CD14-positive monocyte (primary cell): ENCODE measurements around the gene FOXL2. TPM values are rescaled to one million over a fixed set of nuclear protein-coding genes. Genes with fewer than 3 reads are reported as not detected.
A peak's percentile ranks its signal among the peaks of the same experiment; 100 is the strongest.

Source experiments
- DNase-seq, 3 donors: peaks; one replicate each; pipeline ENCODE4 v3.0.0-alpha.2; 2011 to 2022
- H2AFZ ChIP-seq: 2 replicates; pipeline ENCODE4 v1.6.0; 2012; ENCODE audit warnings: mild to moderate bottlenecking, low read depth, low read length, inconsistent platforms; ENCODE audit not compliant: insufficient read depth, poor library complexity, severe bottlenecking
- H3K27ac ChIP-seq, 2 donors: 1 replicate in 1 of 2; 2 replicates in 1 of 2; pipeline ENCODE4 v1.5.1; 2012 to 2013; ENCODE audit warnings: low read length in 2 of 2, control low read depth in 1 of 2, inconsistent platforms in 1 of 2, low read depth in 1 of 2, mild to moderate bottlenecking in 1 of 2
- H3K27me3 ChIP-seq, 2 donors: one replicate each; pipeline versions ENCODE4 v1.6.0 to v1.6.1; 2011 to 2013; ENCODE audit warnings: low read length in 2 of 2; ENCODE audit not compliant: control insufficient read depth in 2 of 2, insufficient read depth in 2 of 2
- H3K36me3 ChIP-seq, 2 donors: replicated peaks in 1 of 2; 1 replicate in 1 of 2; 2 replicates in 1 of 2; pipeline versions ENCODE4 v1.5.1 to v1.6.1; 2012 to 2013; ENCODE audit warnings: low read length in 2 of 2, control low read depth in 1 of 2, inconsistent platforms in 1 of 2, mild to moderate bottlenecking in 1 of 2; ENCODE audit not compliant: insufficient read depth in 2 of 2, control insufficient read depth in 1 of 2
- H3K4me1 ChIP-seq, 2 donors: 1 replicate in 1 of 2; 2 replicates in 1 of 2; pipeline versions ENCODE4 v1.5.1 to v1.6.1; 2012 to 2013; ENCODE audit warnings: low read length in 2 of 2, control low read depth in 1 of 2, inconsistent platforms in 1 of 2, mild to moderate bottlenecking in 1 of 2, moderate library complexity in 1 of 2; ENCODE audit not compliant: insufficient read depth in 2 of 2, control insufficient read depth in 1 of 2
- H3K4me2 ChIP-seq: replicated peaks from 2 replicates; pipeline ENCODE3; 2012; ENCODE audit warnings: low read length, moderate library complexity, mild to moderate bottlenecking; ENCODE audit not compliant: poor library complexity, severe bottlenecking; ENCODE audit errors: extremely low read depth
- H3K4me3 ChIP-seq, 3 experiments: fragments of 200-600 bp in 1 of 3; sonication (generic) in 1 of 3; replicated peaks in 1 of 3; 1 replicate in 2 of 3; 2 replicates in 1 of 3; pipeline ENCODE4 v1.5.1; 2011 to 2013; ENCODE audit warnings: low read length in 3 of 3, mild to moderate bottlenecking in 3 of 3, control low read depth in 2 of 3, low read depth in 2 of 3, inconsistent platforms in 1 of 3, moderate library complexity in 1 of 3
- H3K79me2 ChIP-seq: 2 replicates; pipeline ENCODE4 v1.6.0; 2012; ENCODE audit warnings: mild to moderate bottlenecking, control low read depth, inconsistent platforms, low read length, moderate library complexity; ENCODE audit not compliant: insufficient read depth
- H3K9ac ChIP-seq: 2 replicates; pipeline ENCODE4 v1.6.0; 2017; ENCODE audit warnings: low read length, mild to moderate bottlenecking; ENCODE audit not compliant: insufficient read depth, poor library complexity, severe bottlenecking
- H3K9me3 ChIP-seq, 2 donors: replicated peaks in 1 of 2; 1 replicate in 1 of 2; 2 replicates in 1 of 2; pipeline versions ENCODE4 v1.5.1 to v1.6.1; 2012 to 2013; ENCODE audit warnings: low read length in 2 of 2, control low read depth in 1 of 2; ENCODE audit not compliant: control insufficient read depth in 1 of 2, insufficient read depth in 1 of 2
- H4K20me1 ChIP-seq: 2 replicates; pipeline ENCODE4 v1.6.0; 2012; ENCODE audit warnings: mild to moderate bottlenecking, low read length, control low read depth, moderate library complexity; ENCODE audit not compliant: insufficient read depth
- H3K27ac Mint-ChIP-seq, 7 donors: one replicate each; pipeline ENCODE4 v1.8.0; 2020; ENCODE audit warnings: mild to moderate bottlenecking in 7 of 7, mixed read lengths in 7 of 7, moderate library complexity in 6 of 7, inconsistent platforms in 2 of 7
- H3K27me3 Mint-ChIP-seq, 3 donors: one replicate each; pipeline ENCODE4 v1.8.0; 2021 to 2022; ENCODE audit warnings: low read depth in 3 of 3, mild to moderate bottlenecking in 3 of 3, mixed read lengths in 3 of 3, moderate library complexity in 3 of 3, inconsistent platforms in 1 of 3
- H3K36me3 Mint-ChIP-seq, 2 donors: one replicate each; pipeline ENCODE4 v1.8.0; 2020; ENCODE audit warnings: mixed read lengths in 2 of 2, inconsistent platforms in 1 of 2, mild to moderate bottlenecking in 1 of 2
- H3K4me1 Mint-ChIP-seq: one replicate; pipeline ENCODE4 v1.8.0; 2020; ENCODE audit warnings: mild to moderate bottlenecking, mixed read lengths
- H3K4me3 Mint-ChIP-seq, 2 donors: one replicate each; pipeline ENCODE4 v1.8.0; 2020; ENCODE audit warnings: mild to moderate bottlenecking in 2 of 2, mixed read lengths in 2 of 2, moderate library complexity in 1 of 2
- H3K9me3 Mint-ChIP-seq, 7 donors: one replicate each; pipeline ENCODE4 v1.8.0; 2020 to 2022; ENCODE audit warnings: mixed read lengths in 7 of 7, mild to moderate bottlenecking in 6 of 7, moderate library complexity in 6 of 7, inconsistent platforms in 2 of 7
- CTCF ChIP-seq: fragments of 200-600 bp; IDR thresholded peaks from one replicate; pipeline ENCODE4 v1.8.0; 2022; ENCODE audit warnings: antibody characterized with exemption, mild to moderate bottlenecking
- WGBS: methylation state at CpG from one replicate; pipeline ENCODE4 v1.1.5; 2013; ENCODE audit warnings: missing lambda C conversion rate; ENCODE audit not compliant: insufficient coverage; 5-methylcytosine and 5-hydroxymethylcytosine counted together
- intact Hi-C, 2 donors: fragments of 100-400 bp; cut with micrococcal nuclease; formaldehyde crosslinking; loops; one replicate each; pipeline versions ENCODE4 v1.15.0 to v1.15.1; 2023
- polyA plus RNA-seq, 3 donors: library from polyadenylated mRNA; depleted of rRNA in 1 of 3; unstranded in 2 of 3; stranded (reverse) in 1 of 3; fragments of 300-500 nt in 2 of 3; fragments of >200 nt in 1 of 3; fragmentation: Illumina TruSeq in 2 of 3; gene quantifications; 1 replicate in 2 of 3; 2 replicates in 1 of 3; pipeline ENCODE4 v1.2.3, GENCODE V29; 2012 to 2021

FOXL2 gene
- polyA plus RNA-seq, 3 donors: not detected

DNA sequence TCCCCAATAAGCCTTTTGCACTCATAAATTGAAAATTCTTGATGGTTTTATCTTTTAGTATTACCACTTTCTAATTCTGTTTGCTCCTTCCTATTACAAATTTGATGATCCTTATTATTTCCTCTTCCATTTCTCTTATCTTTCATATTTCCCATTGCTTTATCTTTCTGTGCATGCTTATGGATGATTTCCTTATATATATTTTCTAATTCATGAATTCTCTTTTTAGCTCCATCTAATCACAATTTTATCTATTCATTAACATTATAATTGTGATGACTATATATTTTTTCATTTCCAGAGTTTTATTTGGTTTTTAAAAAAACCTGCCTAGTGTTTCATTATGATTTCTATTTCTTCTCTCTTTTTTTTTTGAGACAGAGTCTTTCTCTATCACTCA, 18.0 kb upstream of the FOXL2 start:
- no peak overlapping the region for H3K27ac ChIP-seq
- no peak overlapping the region for H3K4me3 Mint-ChIP-seq
- no peaks in the 10 kb centered on the region for H4K20me1 ChIP-seq
- H2AFZ ChIP-seq: no peak overlapping the region
- no peak overlapping the region for H3K4me3 ChIP-seq
- intact Hi-C loops: no loop called here
- no peak for DNase-seq
- H3K9me3 Mint-ChIP-seq: peaks cover 2 to 31% (median 16%) of the 10 kb centered on the region in 7 donors
- H3K36me3 ChIP-seq: no peaks in the 10 kb centered on the region
- H3K79me2 ChIP-seq: no peaks in the 10 kb centered on the region
- no peak overlapping the region for H3K4me2 ChIP-seq
- peaks cover 8% of the 10 kb centered on the region for H3K4me1 Mint-ChIP-seq
- peaks cover 0 to 5% of the 10 kb centered on the region in 2 donors for H3K4me1 ChIP-seq
- peaks cover 0 to 2% of the 10 kb centered on the region in 2 donors for H3K36me3 Mint-ChIP-seq
- no peak overlapping the region for H3K9ac ChIP-seq
- H3K9me3 ChIP-seq: peaks cover 5 to 7% of the 10 kb centered on the region in 2 donors
- peaks cover 35 to 46% (median 41%) of the 10 kb centered on the region in 3 donors for H3K27me3 Mint-ChIP-seq
- no peak overlapping the region for H3K27ac Mint-ChIP-seq
- H3K27me3 ChIP-seq: peaks cover 20 to 40% of the 10 kb centered on the region in 2 donors
- no peak for TF ChIP-seq CTCF

DNA sequence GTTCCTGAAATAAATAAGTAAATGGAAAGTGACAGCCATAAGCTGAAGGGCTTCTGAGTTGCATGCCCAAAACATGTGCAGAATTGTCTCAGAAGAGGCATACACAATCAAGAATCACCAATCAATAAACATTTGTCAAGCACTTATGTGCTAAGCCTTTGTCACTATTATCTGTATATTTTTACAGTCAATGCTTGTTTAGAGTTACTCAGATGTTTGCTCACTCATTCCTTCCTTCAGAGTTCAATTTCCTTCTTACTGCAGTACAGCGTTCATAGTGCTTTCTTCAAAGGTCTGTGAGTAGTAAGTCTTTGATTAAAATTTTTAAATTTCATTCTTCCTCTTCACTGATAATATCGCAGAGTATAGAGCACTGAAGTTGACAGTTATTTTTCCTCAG, 17.3 kb upstream of the FOXL2 start:
- no peaks in the 10 kb centered on the region for H3K36me3 ChIP-seq
- H3K4me3 ChIP-seq: no peak overlapping the region
- H3K79me2 ChIP-seq: no peaks in the 10 kb centered on the region
- H3K9ac ChIP-seq: no peak overlapping the region
- TF ChIP-seq CTCF: no peak
- DNase-seq: no peak
- no peaks in the 10 kb centered on the region for H4K20me1 ChIP-seq
- no peak overlapping the region for H3K27ac ChIP-seq
- peaks cover 5 to 7% of the 10 kb centered on the region in 2 donors for H3K9me3 ChIP-seq
- peaks cover 41 to 50% (median 42%) of the 10 kb centered on the region in 3 donors for H3K27me3 Mint-ChIP-seq
- H3K27ac Mint-ChIP-seq: no peak overlapping the region
- intact Hi-C loops: no loop called here
- no CpG with 5 or more reads among the region's 2 CpGs for WGBS
- H3K27me3 ChIP-seq: peaks cover 25 to 46% of the 10 kb centered on the region in 2 donors
- peak overlapping the region in 1 of 2 donors; percentile 12 for H3K4me3 Mint-ChIP-seq
- H3K4me2 ChIP-seq: no peak overlapping the region
- H3K4me1 ChIP-seq: peaks cover 0 to 5% of the 10 kb centered on the region in 2 donors
- no peak overlapping the region for H2AFZ ChIP-seq
- H3K36me3 Mint-ChIP-seq: peaks cover 0 to 2% of the 10 kb centered on the region in 2 donors
- H3K4me1 Mint-ChIP-seq: peaks cover 8% of the 10 kb centered on the region
- H3K9me3 Mint-ChIP-seq: peaks cover 2 to 31% (median 16%) of the 10 kb centered on the region in 7 donors
